GM12874 (cell line): ENCODE data around the gene SARNP.

Experiments
- TF ChIP-seq, protein P1 (sequence below): IDR thresholded peaks from 2 replicates; pipeline ENCODE4 v1.5.1; 2011; ENCODE audit warnings: low read depth, mild to moderate bottlenecking, control low read depth, low read length, moderate library complexity; ENCODE audit not compliant: insufficient read depth

Gene SARNP

DNA sequence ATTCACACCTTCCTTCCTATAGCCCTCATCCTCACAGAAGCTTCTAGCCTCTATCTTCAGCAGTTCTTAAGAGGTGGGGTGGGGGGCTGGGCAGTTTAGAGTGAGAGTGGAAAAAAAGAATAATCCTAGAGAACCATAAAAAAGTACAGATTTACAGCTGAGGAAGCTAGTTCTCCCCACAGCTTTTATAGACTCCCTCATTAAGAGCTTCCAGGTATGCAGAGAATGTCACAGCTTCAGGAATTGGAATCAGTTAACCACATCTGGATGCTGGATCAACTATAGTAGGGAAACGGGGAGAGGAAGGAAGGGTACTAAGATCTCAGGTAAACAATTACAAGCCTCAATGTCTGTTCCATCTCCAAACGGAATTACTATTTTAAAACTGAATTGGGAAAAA, 62.3 kb downstream of the SARNP start:
- TF ChIP-seq, protein P1, sequence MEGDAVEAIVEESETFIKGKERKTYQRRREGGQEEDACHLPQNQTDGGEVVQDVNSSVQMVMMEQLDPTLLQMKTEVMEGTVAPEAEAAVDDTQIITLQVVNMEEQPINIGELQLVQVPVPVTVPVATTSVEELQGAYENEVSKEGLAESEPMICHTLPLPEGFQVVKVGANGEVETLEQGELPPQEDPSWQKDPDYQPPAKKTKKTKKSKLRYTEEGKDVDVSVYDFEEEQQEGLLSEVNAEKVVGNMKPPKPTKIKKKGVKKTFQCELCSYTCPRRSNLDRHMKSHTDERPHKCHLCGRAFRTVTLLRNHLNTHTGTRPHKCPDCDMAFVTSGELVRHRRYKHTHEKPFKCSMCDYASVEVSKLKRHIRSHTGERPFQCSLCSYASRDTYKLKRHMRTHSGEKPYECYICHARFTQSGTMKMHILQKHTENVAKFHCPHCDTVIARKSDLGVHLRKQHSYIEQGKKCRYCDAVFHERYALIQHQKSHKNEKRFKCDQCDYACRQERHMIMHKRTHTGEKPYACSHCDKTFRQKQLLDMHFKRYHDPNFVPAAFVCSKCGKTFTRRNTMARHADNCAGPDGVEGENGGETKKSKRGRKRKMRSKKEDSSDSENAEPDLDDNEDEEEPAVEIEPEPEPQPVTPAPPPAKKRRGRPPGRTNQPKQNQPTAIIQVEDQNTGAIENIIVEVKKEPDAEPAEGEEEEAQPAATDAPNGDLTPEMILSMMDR = no peak

DNA sequence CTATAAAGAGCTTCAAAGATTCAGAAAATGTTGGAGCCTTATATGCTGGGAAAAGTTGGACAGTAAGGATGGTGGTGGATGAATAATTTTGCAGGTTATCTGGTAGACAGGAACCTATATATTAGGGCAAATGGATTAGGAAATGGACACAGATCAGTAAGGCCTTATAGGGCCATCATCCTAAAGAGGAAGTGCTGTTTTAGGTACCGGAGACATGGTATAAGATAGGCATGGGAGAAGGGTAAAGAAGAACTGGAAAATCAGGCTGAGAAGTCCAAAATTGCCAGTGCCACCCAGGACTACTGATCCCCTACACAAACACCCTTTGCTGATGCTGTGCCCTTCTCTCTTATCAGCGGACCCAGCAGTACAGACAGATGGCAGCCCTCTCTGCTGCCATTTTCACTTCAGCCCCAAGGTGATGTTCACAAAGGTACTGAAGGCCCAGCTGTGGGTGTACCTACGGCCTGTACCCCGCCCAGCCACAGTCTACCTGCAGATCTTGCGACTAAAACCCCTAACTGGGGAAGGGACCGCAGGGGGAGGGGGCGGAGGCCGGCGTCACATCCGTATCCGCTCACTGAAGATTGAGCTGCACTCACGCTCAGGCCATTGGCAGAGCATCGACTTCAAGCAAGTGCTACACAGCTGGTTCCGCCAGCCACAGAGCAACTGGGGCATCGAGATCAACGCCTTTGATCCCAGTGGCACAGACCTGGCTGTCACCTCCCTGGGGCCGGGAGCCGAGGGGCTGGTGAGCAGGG, 69.1 kb downstream of the SARNP start:
- TF ChIP-seq, protein P1 = no peak

DNA sequence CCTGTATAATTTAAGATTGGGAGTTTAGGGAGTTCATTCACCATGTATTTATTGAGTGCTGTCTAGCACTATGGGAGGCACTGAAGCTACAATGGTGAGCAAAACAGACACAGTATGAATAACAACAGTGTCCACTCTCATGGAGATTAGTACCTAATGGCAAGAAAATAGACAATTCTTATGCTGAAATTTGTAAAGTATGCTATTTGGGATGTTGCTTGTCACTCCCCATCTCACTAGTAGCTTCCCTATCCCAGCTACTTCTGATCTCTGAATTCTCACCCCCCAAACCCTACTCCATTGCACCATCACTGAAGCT, 70.7 kb downstream of the SARNP start:
- TF ChIP-seq, protein P1 = no peak

DNA sequence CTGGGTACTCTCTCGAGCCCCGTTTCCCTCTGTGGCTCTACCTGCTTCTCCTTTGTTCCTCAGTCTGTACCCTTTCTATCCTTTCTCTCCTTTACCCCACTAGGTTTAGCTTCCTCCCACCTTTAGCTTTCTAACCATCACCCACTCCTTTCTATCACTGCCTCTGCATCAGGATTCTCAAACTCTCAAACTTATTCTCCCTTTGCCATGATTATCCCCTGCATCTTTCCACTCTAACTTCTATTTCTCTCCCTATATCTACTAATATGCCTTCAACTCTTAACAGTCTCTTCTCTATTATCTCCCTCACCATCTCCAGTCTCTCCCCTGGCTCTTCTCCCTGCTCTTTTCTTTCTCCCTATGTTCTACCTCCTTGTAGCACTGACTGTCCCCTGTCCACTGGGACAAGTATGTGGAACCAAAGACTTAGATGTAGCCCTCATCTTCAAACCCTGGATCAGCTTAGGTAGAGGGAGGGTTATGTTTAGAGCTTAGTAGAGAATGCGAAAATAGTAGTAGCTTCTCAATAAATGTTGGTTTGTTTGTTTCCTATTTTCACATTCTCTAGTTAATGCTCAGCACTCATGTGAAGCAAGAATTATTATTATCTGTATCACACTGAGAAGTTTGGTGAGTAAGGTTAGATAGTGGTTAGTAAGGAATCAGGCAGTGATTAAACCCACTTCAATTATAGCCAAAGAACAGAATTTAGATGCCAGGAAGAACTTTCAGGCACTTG, 71.2 kb downstream of the SARNP start:
- TF ChIP-seq, protein P1 = no peak

DNA sequence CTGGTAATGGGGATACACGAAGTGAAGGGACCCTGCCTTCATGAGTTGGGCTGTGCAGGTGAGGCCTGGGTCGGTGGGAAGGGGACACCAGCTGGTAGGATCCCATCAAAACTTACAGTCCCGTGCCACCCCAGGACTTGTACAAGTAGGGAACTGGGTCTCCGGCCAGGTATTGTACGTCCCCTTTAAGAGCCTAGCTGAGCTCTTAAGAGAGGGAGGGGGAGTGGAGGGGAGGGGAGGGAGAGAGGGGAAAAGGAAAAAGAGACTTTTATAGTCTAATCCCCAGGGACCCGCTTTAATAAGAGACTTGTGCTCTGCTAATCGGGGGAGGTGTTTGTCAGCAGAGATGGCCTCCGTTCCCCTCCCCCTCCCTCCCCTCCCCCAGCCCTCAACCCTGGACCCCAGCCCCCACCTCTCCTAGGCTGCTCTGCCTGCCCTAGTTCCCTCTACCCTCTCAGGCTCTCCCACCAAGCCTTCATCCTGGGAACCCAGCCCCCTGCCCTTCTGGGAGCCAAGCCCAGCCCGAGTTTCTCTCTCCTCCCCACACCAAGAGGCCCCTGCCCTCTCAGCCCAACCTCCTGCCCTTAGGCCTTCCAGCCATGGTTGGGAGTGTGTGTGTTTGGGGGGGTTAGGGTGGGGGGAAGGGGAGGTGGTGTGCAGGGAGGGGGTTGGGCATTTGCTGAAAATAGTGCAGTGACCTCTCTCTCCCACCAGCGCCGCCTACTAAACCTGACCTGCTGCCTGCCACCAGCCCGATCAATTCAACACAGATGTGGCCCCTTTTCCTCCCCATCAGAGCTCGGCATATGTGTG, 72.0 kb downstream of the SARNP start:
- TF ChIP-seq, protein P1 = no peak

DNA sequence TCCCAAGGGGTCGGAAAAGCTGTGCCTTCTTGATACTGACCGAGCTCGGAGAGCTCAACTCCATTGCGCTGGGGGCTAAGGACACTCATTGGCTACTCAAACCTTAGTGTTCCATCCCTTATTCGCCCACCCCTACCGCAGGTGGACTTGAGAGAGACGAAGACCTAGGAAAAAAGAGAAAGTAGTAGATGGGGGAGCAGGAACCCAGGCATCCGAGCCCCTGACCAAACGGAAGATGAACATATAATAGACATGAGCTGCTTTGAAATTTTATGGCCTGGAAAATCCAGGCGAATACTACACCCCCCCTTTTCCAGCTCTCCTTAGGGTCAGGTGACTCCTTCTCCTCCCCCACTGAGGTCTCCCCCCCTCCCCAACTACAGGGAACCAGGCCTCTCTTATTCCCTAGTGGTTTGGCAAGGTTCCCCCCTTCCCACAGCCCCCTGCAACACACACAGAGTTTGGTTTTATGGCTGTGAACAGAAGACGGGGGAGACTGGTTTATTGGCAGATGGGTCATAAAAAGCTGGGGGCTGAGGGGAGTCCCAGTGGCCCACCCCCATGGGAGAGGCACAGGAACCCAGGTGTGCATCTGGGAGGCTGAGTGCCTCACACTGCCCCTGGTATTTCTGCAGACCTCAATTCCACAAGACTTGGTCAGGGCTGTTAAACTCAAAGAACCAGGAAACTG, 73.0 kb downstream of the SARNP start:
- TF ChIP-seq, protein P1 = no peak
